Neural progenitor cell (in vitro differentiated cells): ENCODE measurements around the gene CXCR4.
"Not testable (repeated sequence)": the region's sequence is repeated elsewhere in the genome, so short reads cannot be mapped to it uniquely, and the experiment has no call there.

ENCODE experiments used
- EZH2 ChIP-seq: fragments of 200-600 bp; sonication (generic); IDR thresholded peaks from 2 replicates; pipeline ENCODE4 v1.6.1; 2017; ENCODE audit warnings: antibody characterized with exemption, mild to moderate bottlenecking, moderate library complexity
- TF ChIP-seq, protein P1 (sequence below): fragments of 200-600 bp; sonication (generic); IDR thresholded peaks from 2 replicates; pipeline ENCODE4 v1.5.1; 2017; ENCODE audit warnings: antibody characterized with exemption, mild to moderate bottlenecking

GRCh38 chr2:136087901-136088460 lies 30.0 kb downstream of the CXCR4 start:
- TF ChIP-seq, protein P1, sequence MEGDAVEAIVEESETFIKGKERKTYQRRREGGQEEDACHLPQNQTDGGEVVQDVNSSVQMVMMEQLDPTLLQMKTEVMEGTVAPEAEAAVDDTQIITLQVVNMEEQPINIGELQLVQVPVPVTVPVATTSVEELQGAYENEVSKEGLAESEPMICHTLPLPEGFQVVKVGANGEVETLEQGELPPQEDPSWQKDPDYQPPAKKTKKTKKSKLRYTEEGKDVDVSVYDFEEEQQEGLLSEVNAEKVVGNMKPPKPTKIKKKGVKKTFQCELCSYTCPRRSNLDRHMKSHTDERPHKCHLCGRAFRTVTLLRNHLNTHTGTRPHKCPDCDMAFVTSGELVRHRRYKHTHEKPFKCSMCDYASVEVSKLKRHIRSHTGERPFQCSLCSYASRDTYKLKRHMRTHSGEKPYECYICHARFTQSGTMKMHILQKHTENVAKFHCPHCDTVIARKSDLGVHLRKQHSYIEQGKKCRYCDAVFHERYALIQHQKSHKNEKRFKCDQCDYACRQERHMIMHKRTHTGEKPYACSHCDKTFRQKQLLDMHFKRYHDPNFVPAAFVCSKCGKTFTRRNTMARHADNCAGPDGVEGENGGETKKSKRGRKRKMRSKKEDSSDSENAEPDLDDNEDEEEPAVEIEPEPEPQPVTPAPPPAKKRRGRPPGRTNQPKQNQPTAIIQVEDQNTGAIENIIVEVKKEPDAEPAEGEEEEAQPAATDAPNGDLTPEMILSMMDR = not testable (repeated sequence)
- not testable (repeated sequence) for TF ChIP-seq EZH2
